ENCODE measurements around the gene PDLIM5. TPM values are rescaled to one million over a fixed set of nuclear protein-coding genes. Genes with fewer than 3 reads are reported as not detected.

The PDLIM5 gene
- total RNA-seq, 2 experiments from 2014 or later = 18.1 to 18.3 TPM

DNA sequence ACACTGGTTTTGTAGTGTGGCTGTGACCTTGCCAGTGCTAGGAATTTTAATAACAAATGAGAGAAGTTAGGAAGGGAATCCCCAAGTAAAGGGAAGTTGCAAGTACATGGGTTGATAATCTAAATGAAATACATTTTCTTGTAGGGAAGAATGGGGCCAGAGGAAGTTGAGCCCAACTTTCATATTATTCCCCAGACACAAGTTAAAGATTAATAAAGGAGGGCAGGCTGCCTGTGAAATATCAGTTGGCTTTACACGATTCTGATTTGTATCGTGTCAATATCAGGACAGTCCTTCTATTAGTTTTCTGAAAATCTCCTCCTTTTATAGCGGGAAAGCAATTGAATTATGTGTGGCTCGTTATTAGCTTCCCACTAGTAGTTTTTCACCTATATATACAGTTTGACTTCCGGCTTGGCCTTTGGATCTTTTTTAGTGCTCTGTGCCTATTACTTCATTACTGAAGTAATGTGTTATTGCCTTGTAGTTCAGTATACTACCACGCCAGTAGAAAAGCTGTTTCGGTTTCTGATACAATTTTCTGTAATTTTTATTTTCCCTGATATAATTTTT, 1.7 kb downstream of the PDLIM5 start:
- peaks cover 3% of the 10 kb centered on the region for H3K36me3 Mint-ChIP-seq (ENCODE audit: low read depth)
- no peak overlapping the region for H3K4me3 Mint-ChIP-seq
- H3K4me1 Mint-ChIP-seq (ENCODE audit: low read depth) = peaks cover 16% of the 10 kb centered on the region
- no peak overlapping the region for H3K27ac Mint-ChIP-seq
- peaks cover 14% of the 10 kb centered on the region for H3K27me3 Mint-ChIP-seq (ENCODE audit: low read depth)
- ChIA-PET POLR2A (no interaction called here), CTCF (interaction anchor here (1.2 to 1.4 kb wide), 2 partner anchors 44 to 46 kb away, joined by 3 to 5 read pairs; no protein-coding TSS in a partner anchor)
- ATAC-seq (no peak), DNase-seq (no peak)
- H3K9me3 Mint-ChIP-seq (ENCODE audit: insufficient read depth) = no peaks in the 10 kb centered on the region

DNA sequence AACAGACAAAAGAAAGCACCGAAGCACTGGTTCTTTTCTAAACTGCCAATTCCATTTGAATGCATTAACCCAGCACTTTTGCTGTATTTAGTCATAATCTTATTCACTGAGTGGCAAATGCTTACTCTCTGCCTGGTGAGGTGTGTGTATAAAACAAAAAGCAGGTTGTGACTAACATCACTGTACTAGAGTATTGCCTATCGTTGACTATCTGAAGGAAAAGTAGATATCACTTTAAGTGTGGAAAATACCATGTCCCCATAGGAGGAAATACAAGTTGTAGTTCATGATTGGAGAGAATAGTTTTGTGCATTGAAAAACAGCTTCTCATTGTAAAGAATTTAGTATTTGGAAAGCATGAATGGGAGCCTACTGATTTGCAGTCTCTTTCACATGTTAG, 2.7 kb downstream of the PDLIM5 start:
- Mint-ChIP-seq H3K27me3 (ENCODE audit: low read depth) (peaks cover 7% of the 10 kb centered on the region), H3K27ac (no peak overlapping the region), H3K4me3 (no peak overlapping the region), H3K9me3 (ENCODE audit: insufficient read depth) (no peaks in the 10 kb centered on the region), H3K36me3 (ENCODE audit: low read depth) (peaks cover 3% of the 10 kb centered on the region), H3K4me1 (ENCODE audit: low read depth) (peaks cover 16% of the 10 kb centered on the region)
- POLR2A ChIA-PET = no interaction called here
- DNase-seq (no peak), ATAC-seq (no peak)
- CTCF ChIA-PET = no interaction called here

DNA sequence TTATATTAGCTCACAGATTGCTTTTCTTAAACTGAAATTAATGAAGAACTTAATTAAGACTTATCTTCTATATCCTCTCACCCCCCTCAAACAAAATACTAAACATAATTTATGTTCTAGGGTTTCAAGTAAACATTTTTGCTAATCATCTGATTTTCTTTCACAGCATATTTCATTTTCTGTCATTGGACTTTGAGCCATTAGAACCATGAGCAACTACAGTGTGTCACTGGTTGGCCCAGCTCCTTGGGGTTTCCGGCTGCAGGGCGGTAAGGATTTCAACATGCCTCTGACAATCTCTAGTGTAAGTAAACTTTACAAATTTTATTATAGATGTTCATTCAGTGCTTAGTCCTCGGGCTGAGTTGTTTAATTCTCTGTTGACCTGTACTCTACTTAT, 3.3 kb downstream of the PDLIM5 start:
- no peak overlapping the region for H3K27ac Mint-ChIP-seq
- H3K27me3 Mint-ChIP-seq (ENCODE audit: low read depth) = peaks cover 7% of the 10 kb centered on the region
- ATAC-seq = no peak
- peaks cover 16% of the 10 kb centered on the region for H3K4me1 Mint-ChIP-seq (ENCODE audit: low read depth)
- CTCF ChIA-PET = no interaction called here
- DNase-seq = no peak
- no peak overlapping the region for H3K4me3 Mint-ChIP-seq
- POLR2A ChIA-PET = no interaction called here
- H3K36me3 Mint-ChIP-seq (ENCODE audit: low read depth) = peaks cover 3% of the 10 kb centered on the region
- no peaks in the 10 kb centered on the region for H3K9me3 Mint-ChIP-seq (ENCODE audit: insufficient read depth)

DNA sequence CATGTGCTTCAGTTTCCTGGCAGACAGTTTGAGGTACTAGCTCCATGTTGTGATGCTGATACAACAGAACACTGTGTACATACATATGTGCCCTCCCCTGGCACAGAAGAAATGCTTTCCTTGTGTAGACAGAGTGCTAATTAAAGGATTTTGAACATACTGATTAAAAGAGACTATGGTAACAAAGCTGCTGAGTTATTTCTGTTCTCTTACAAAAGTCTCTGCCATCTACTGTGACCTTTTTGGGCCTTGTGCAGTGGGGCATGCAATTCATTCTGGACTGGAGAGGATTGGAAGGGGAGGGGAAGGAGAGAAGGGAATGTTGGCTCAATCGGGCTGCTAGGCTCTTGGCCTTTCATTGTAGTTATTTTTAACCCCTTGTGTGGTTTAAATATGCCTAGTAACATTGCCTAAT, 6.0 kb downstream of the PDLIM5 start:
- CTCF ChIA-PET = no interaction called here
- no peak overlapping the region for H3K4me3 Mint-ChIP-seq
- no peaks in the 10 kb centered on the region for H3K9me3 Mint-ChIP-seq (ENCODE audit: insufficient read depth)
- H3K36me3 Mint-ChIP-seq (ENCODE audit: low read depth) = peaks cover 3% of the 10 kb centered on the region
- no peak for ATAC-seq
- H3K4me1 Mint-ChIP-seq (ENCODE audit: low read depth) = peaks cover 6% of the 10 kb centered on the region
- H3K27ac Mint-ChIP-seq = no peak overlapping the region
- POLR2A ChIA-PET = no interaction called here
- peaks cover 5% of the 10 kb centered on the region for H3K27me3 Mint-ChIP-seq (ENCODE audit: low read depth)
- DNase-seq = no peak

DNA sequence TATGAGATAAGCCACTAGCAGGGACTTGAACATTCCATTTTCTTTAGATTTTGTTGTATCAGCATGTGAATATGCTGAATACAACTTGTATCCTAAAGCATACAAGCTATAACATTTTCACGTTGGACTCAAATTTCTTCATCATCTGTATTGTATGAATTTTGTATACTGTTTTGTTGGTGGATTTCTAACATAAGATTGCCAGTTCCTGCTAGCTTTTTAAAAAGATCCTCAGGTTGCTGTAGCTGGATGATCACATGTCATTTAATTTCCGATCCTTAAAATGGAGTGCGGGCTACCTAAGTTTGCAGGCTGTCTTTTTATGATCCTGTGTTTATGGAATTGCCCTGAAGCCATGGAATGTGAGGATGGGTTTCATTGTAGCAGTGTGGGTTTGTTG, 6.9 kb downstream of the PDLIM5 start:
- POLR2A ChIA-PET = no interaction called here
- Mint-ChIP-seq H3K27ac (no peak overlapping the region), H3K4me3 (no peak overlapping the region), H3K4me1 (ENCODE audit: low read depth) (no peaks in the 10 kb centered on the region), H3K9me3 (ENCODE audit: insufficient read depth) (no peaks in the 10 kb centered on the region), H3K36me3 (ENCODE audit: low read depth) (peaks cover 3% of the 10 kb centered on the region), H3K27me3 (ENCODE audit: low read depth) (no peaks in the 10 kb centered on the region)
- ATAC-seq = no peak
- CTCF ChIA-PET = no interaction called here
- no peak for DNase-seq

DNA sequence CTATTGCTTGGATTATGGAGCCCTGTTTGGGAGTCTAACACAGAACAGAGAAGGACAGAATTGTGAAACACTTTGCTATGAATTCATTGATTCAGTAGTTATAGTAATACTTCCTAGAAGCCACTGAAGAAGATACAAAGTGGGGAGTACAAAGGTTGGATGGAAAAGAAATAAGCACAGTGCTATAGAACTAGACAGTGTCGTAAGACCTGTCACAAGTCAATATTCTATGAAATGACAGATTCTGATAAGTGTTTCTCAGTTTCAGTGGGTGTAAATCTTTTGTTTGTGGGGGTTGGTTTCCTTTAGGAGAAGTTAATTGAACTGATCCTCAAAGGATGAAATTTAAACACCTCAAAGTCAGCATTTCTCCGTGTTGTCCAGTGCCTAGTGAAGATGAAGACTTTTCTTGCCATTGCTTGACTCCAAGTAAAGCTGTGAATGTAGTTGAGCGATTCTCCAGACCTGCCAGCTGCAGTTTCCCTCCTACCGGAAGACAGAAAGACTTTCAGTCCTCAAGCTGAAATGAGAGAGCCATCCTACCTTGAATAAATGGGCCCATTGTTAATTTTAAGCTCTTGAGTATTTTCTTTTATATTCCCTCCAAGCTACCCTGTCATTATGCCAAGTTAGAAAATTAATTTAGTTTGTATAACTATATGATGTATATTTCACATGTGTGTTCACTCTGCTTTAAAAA, 7.9 kb downstream of the PDLIM5 start:
- POLR2A ChIA-PET = no interaction called here
- Mint-ChIP-seq H3K27me3 (ENCODE audit: low read depth) (no peaks in the 10 kb centered on the region), H3K9me3 (ENCODE audit: insufficient read depth) (no peaks in the 10 kb centered on the region), H3K4me1 (ENCODE audit: low read depth) (no peaks in the 10 kb centered on the region), H3K27ac (no peak overlapping the region), H3K4me3 (no peak overlapping the region), H3K36me3 (ENCODE audit: low read depth) (peaks cover 2% of the 10 kb centered on the region)
- no peak for ATAC-seq
- CTCF ChIA-PET = no interaction called here
- DNase-seq = no peak

DNA sequence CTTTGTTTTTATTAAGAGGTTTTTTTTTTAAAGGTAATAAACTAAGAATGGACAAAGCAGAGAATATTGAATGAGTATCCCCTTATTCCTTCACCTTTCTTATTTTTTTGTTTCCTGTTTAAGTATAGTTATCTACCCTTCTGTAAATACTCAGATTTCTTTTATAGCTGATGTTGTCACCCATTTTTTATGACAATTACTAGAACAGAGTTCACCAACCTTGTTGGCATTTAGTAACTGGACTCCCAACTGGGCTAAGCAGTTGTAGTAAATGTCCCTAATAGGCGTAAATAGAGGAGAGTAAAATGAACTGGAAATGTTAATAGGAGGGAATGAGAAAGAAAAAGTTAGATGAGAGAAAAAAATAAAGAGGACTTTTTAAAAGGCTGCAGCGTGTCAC, 9.8 kb downstream of the PDLIM5 start:
- DNase-seq (no peak), ATAC-seq (no peak)
- Mint-ChIP-seq H3K4me1 (ENCODE audit: low read depth) (no peaks in the 10 kb centered on the region), H3K4me3 (no peak overlapping the region), H3K36me3 (ENCODE audit: low read depth) (no peaks in the 10 kb centered on the region), H3K9me3 (ENCODE audit: insufficient read depth) (no peaks in the 10 kb centered on the region), H3K27ac (no peak overlapping the region), H3K27me3 (ENCODE audit: low read depth) (no peaks in the 10 kb centered on the region)
- CTCF ChIA-PET = no interaction called here
- POLR2A ChIA-PET = no interaction called here

DNA sequence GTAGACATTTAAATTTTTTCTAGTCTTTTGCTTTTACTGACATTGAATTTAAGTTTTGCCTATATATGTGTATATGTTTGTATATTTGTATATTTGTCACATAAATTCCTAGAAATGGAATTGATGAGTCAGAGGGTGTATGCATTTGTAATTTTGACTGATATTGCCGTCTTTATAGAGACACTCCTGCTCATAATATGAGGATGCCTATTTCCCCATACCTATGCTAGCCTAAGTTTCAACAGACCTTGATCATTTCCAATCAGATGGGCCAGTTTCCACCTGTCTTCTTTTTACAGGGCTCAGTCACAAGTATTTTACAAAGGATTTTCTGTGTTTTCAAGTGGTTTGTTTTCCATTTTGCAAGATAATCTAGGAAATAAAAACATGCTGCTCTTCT, 10.8 kb downstream of the PDLIM5 start:
- no peaks in the 10 kb centered on the region for H3K4me1 Mint-ChIP-seq (ENCODE audit: low read depth)
- H3K4me3 Mint-ChIP-seq = no peak overlapping the region
- H3K27me3 Mint-ChIP-seq (ENCODE audit: low read depth) = no peaks in the 10 kb centered on the region
- ChIA-PET CTCF (no interaction called here), POLR2A (no interaction called here)
- DNase-seq (no peak), ATAC-seq (no peak)
- no peak overlapping the region for H3K27ac Mint-ChIP-seq
- H3K9me3 Mint-ChIP-seq (ENCODE audit: insufficient read depth) = no peaks in the 10 kb centered on the region
- H3K36me3 Mint-ChIP-seq (ENCODE audit: low read depth) = no peaks in the 10 kb centered on the region

DNA sequence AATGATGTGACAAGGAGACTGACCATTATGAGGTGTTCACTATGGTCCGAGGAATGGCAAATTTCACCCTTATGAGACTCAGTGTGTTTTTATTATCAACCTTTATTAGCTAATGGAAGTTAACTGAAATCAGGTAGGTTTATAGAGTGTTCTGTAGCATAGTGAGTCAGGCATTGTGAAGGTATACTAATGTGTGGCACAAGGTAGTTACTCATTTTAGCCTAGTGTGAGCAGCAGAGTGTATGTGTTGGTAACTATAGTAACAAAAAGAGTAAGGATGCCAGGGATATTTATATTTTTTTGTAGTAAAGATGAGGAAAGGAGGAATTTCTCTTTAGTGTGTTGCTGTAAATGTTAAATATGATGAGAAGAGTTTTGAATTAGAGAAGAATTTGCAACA, 12.0 kb downstream of the PDLIM5 start:
- ATAC-seq (no peak), DNase-seq (no peak)
- POLR2A ChIA-PET = no interaction called here
- H3K4me1 Mint-ChIP-seq (ENCODE audit: low read depth) = no peaks in the 10 kb centered on the region
- no peak overlapping the region for H3K27ac Mint-ChIP-seq
- H3K4me3 Mint-ChIP-seq = no peak overlapping the region
- CTCF ChIA-PET = interaction anchor here (0.9 kb wide), 1 partner anchor 57 kb away, joined by 4 read pairs; no protein-coding TSS in a partner anchor
- no peaks in the 10 kb centered on the region for H3K27me3 Mint-ChIP-seq (ENCODE audit: low read depth)
- H3K9me3 Mint-ChIP-seq (ENCODE audit: insufficient read depth) = no peaks in the 10 kb centered on the region
- no peaks in the 10 kb centered on the region for H3K36me3 Mint-ChIP-seq (ENCODE audit: low read depth)

DNA sequence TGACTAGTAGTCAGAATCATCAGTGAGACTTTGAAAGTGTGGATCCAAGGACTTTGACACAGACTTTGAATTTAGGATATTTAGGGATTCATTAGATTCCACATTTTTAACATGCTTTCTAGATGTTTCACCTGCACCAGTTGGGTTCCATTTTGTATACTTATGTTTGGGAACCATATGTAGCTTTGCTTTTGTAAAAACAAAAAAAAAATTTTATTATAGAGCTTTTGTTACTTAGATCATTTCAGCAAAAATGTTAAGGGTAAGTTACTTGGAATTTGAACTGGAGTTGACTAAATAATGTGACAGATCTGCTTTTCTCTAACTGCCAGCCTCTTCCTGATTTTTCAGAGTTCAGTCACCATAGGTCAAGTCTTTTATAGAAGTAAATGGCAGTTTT, 14.6 kb downstream of the PDLIM5 start:
- Mint-ChIP-seq H3K9me3 (ENCODE audit: insufficient read depth) (no peaks in the 10 kb centered on the region), H3K36me3 (ENCODE audit: low read depth) (no peaks in the 10 kb centered on the region), H3K27ac (no peak overlapping the region), H3K4me3 (no peak overlapping the region), H3K27me3 (ENCODE audit: low read depth) (no peaks in the 10 kb centered on the region), H3K4me1 (ENCODE audit: low read depth) (no peaks in the 10 kb centered on the region)
- CTCF ChIA-PET = no interaction called here
- ATAC-seq (no peak), DNase-seq (no peak)
- POLR2A ChIA-PET = no interaction called here

DNA sequence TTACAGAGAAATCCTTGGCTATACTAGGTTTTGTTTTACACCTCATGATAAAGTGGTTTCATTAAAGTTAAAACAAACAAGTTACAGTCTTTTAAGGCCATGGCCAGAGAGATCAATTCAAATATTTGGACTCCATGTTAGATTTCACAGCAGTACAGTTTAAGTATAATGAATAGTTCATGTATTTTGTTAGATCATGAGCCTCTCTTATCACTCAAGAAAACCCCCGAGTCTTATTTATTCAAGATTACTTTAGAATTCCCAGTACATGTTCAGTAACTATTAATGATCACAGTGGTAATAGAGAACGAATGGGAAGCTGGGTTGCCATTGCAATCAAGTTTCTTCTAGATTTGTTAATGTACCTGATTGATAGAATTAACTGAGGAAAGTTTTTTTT, 15.2 kb downstream of the PDLIM5 start:
- ChIA-PET POLR2A (no interaction called here), CTCF (no interaction called here)
- no peak for DNase-seq
- Mint-ChIP-seq H3K36me3 (ENCODE audit: low read depth) (no peaks in the 10 kb centered on the region), H3K4me1 (ENCODE audit: low read depth) (no peaks in the 10 kb centered on the region), H3K27me3 (ENCODE audit: low read depth) (no peaks in the 10 kb centered on the region), H3K27ac (no peak overlapping the region), H3K9me3 (ENCODE audit: insufficient read depth) (no peaks in the 10 kb centered on the region), H3K4me3 (no peak overlapping the region)
- ATAC-seq = no peak

DNA sequence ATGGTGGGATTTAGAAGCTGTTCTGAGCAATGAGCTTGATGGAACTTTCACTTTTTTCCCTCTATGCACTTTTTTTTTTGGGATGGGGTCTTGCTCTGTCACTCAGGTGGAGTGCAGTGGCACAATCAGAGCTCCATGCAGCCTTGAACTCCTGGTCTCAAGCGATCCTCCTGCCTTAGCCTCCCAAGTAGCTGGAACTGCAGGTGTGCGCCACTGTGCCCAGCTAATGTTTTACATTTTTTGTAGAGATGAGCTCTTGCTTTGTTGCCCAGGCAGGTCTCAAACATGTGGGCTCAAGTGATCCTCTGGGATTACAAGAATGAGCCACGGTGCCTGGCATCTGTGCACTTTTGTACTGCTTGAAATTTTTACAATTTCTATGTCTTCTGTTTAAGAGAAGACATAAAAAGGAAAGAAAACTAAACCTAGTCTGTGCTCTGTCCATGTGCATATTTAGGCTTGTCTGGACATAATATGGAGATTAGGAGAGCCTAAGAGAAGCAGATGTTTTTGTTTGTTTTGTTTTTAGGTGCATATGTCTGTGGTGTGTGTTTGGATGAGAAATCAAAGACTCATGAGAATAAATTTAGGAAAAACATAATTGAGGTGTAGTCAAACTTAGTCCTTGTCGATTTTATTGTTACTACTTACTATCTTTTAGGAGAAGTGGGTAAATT, 16.5 kb downstream of the PDLIM5 start:
- POLR2A ChIA-PET = no interaction called here
- H3K27me3 Mint-ChIP-seq (ENCODE audit: low read depth) = no peaks in the 10 kb centered on the region
- no peaks in the 10 kb centered on the region for H3K4me1 Mint-ChIP-seq (ENCODE audit: low read depth)
- CTCF ChIA-PET = no interaction called here
- no peak overlapping the region for H3K27ac Mint-ChIP-seq
- ATAC-seq = no peak
- H3K4me3 Mint-ChIP-seq = no peak overlapping the region
- no peaks in the 10 kb centered on the region for H3K9me3 Mint-ChIP-seq (ENCODE audit: insufficient read depth)
- H3K36me3 Mint-ChIP-seq (ENCODE audit: low read depth) = no peaks in the 10 kb centered on the region
- no peak for DNase-seq

Measured in activated CD8-positive, alpha-beta T cell treated with anti-CD3 and anti-CD28 coated beads, Interleukin-2, amount 10 ng/mL, durations not matched to agents 7 days and 5 days (primary cell).